HepG2 (cell line): ENCODE results near the gene NRSN2. TPM values are rescaled to one million over a fixed set of nuclear protein-coding genes. Genes with fewer than 3 reads are reported as not detected.

Experiments
- AGO2 ChIP-seq: fragments of 200-400 bp; formaldehyde crosslinking; optimal IDR thresholded peaks from 2 replicates; pipeline ENCODE3; 2017; ENCODE audit warnings: mild to moderate bottlenecking, low read depth, low read length, moderate library complexity
- EHMT2 ChIP-seq: fragments of 200-600 bp; sonication (generic); IDR thresholded peaks from 2 replicates; pipeline ENCODE4 v1.7.0; 2017; ENCODE audit warnings: antibody characterized with exemption, low read depth, low read length, borderline replicate concordance
- GABPB1 ChIP-seq: IDR thresholded peaks from 2 replicates; pipeline ENCODE4 v1.6.1; 2016; ENCODE audit warnings: mild to moderate bottlenecking, missing genetic modification reagents, moderate library complexity, missing compliant biosample characterization
- NR2F1 ChIP-seq, 2 experiments: fragments of 450-650 bp in 1 of 2; formaldehyde crosslinking in 1 of 2; IDR thresholded peaks; 2 replicates each; pipeline versions ENCODE4 v1.5.0 to v1.6.1; 2016 to 2020; ENCODE audit warnings: mild to moderate bottlenecking in 1 of 2, missing compliant biosample characterization in 1 of 2, missing genetic modification reagents in 1 of 2, moderate library complexity in 1 of 2
- SNAI1 ChIP-seq: sonication (generic); formaldehyde crosslinking; IDR thresholded peaks from 2 replicates; pipeline ENCODE4 v1.5.0; 2020; ENCODE audit warnings: mild to moderate bottlenecking, missing genetic modification reagents, borderline replicate concordance
- ZEB1 ChIP-seq: IDR thresholded peaks from 2 replicates; pipeline ENCODE4 v1.6.1; 2012; ENCODE audit warnings: mild to moderate bottlenecking, low read depth, inconsistent platforms; ENCODE audit not compliant: insufficient replicate concordance
- ZSCAN21 ChIP-seq: sonication (generic); formaldehyde crosslinking; IDR thresholded peaks from 2 replicates; pipeline ENCODE4 v1.8.0; 2022; ENCODE audit warnings: mild to moderate bottlenecking, missing genetic modification reagents, moderate library complexity, borderline replicate concordance
- polyA plus RNA-seq, 8 experiments: library from polyadenylated mRNA; depleted of rRNA in 3 of 8; stranded (reverse) in 7 of 8; unstranded in 1 of 8; fragments of >200 nt; fragmentation: Illumina TruSeq in 4 of 8; extraction: Trizol in 4 of 8; gene quantifications; 2 replicates each; pipeline versions ENCODE4 v1.2.1 to v1.2.3, GENCODE V29; 2011 to 2016; ENCODE audit warnings: low read depth in 4 of 8, missing spikeins in 1 of 8, mixed read lengths in 1 of 8; ENCODE audit not compliant: insufficient read depth in 1 of 8
- total RNA-seq, 5 experiments: library from RNA; depleted of rRNA; stranded (reverse); fragments of >200 nt; fragmentation: Illumina TruSeq; extraction: Trizol; gene quantifications; 2 replicates each; pipeline ENCODE4 v1.2.3, GENCODE V29; 2016; ENCODE audit warnings: low read depth in 1 of 5
- TF ChIP-seq, protein P1 (sequence below), 2 experiments: sonication (generic) in 1 of 2; formaldehyde crosslinking in 1 of 2; IDR thresholded peaks; 2 replicates each; pipeline versions ENCODE4 v1.5.1 to v1.6.1; 2011 to 2020; ENCODE audit warnings: borderline replicate concordance in 1 of 2, low read depth in 1 of 2, low read length in 1 of 2, mild to moderate bottlenecking in 1 of 2, missing genetic modification reagents in 1 of 2, moderate library complexity in 1 of 2

NRSN2 gene
- total and polyA plus RNA-seq, 2 of the 13 experiments (the other 11 are each of a cell fraction or from before 2014, with no cell fraction given), result 32.3 to 49.4 TPM

DNA sequence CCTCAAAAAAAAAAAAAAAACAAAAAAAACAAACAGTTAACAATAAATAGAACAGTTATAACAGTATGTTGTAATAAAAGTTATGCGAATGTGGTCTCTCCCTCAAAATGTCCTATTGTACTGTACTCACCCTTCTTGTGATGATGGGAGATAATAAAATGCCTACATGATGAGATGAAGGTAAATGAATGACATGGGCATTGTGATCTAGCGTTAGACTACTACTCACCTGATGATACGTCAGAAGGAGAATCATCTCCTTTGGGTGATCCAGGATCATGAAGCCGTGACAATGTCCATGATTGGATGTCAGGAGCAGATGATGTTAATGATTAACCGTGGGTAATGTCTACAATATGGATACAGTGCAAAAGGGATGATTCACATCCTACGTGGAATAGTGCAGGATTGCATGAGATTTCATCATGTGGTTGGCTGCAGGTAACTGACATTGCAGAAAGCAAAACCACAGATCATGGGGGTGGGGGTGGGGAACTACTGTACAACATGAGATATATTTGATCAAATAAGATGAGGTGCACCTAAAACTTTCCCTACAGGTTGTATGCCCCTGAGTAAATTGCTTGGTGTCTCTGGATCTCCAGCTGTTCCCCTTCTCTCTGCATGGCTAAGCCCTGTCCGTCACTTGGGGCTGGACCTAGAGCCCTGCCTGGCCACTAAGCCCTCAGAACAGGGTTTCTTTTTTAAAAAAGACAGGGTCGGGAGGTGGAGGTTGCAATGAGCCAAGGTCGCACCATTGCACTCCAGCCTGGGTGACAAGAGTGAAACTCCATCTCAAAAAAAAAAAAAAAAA, 55.0 kb downstream of the NRSN2 start (continued):
- peak; percentile 47; the same call in 1 of the 2 replicates for TF ChIP-seq EHMT2
- TF ChIP-seq NR2F1 (CRISPR knock-in tag; IDR thresholded peaks at IDR 0.05), result peak in 1 of 2 experiments; percentile 45; a peak in 2 of 4 replicates
- TF ChIP-seq ZEB1, result peak; percentile 94
- TF ChIP-seq, protein P1, sequence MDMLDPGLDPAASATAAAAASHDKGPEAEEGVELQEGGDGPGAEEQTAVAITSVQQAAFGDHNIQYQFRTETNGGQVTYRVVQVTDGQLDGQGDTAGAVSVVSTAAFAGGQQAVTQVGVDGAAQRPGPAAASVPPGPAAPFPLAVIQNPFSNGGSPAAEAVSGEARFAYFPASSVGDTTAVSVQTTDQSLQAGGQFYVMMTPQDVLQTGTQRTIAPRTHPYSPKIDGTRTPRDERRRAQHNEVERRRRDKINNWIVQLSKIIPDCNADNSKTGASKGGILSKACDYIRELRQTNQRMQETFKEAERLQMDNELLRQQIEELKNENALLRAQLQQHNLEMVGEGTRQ (IDR thresholded peaks at IDR 0.05; ENCODE audit: low read depth, low read length), result peak; percentile 30; the same call in 1 of the 2 replicates
- TF ChIP-seq, protein P1 (CRISPR knock-in tag; IDR thresholded peaks at IDR 0.05; ENCODE audit: borderline replicate concordance), result 0 out of 2 replicates have a peak, but pooled peaks have one; percentile 17
- peak; percentile 55; the same call in 1 of the 2 replicates for TF ChIP-seq GABPB1 (CRISPR knock-in tag)
- peak; percentile 61; the same call in 1 of the 2 replicates for TF ChIP-seq ZSCAN21
- no peak for TF ChIP-seq SNAI1
- peak; percentile 24 for TF ChIP-seq AGO2
